Urinary bladder (tissue), 4 donors: Measurements from ENCODE around the gene ZNF793. TPM values are rescaled to one million over a fixed set of nuclear protein-coding genes. Genes with fewer than 3 reads are reported as not detected.

ENCODE experiments used
- DNase-seq: peaks from one replicate; pipeline ENCODE4 v3.0.0-alpha.2; 2015; ENCODE audit errors: extremely low spot score
- H3K27ac ChIP-seq: one replicate; pipeline ENCODE4 v1.5.1; 2013; ENCODE audit warnings: low read depth, mild to moderate bottlenecking, moderate library complexity
- H3K36me3 ChIP-seq: one replicate; pipeline ENCODE4 v1.6.1; 2013; ENCODE audit warnings: mild to moderate bottlenecking, moderate library complexity; ENCODE audit not compliant: insufficient read depth
- H3K4me1 ChIP-seq: one replicate; pipeline ENCODE4 v1.6.1; 2013; ENCODE audit warnings: mild to moderate bottlenecking, moderate library complexity; ENCODE audit not compliant: insufficient read depth
- H3K4me3 ChIP-seq: one replicate; pipeline ENCODE4 v1.5.1; 2013; ENCODE audit warnings: low read depth, low read length
- WGBS: extraction: QIAGEN DNeasy Blood & Tissue Kit; methylation state at CpG from one replicate; pipeline ENCODE4 v1.1.7; 2013; 5-methylcytosine and 5-hydroxymethylcytosine counted together
- polyA plus RNA-seq: library from polyadenylated mRNA; stranded (reverse); fragments of 200-250 nt; gene quantifications from one replicate; pipeline ENCODE4 v1.2.3, GENCODE V29; 2013
- total RNA-seq: library from RNA; depleted of rRNA; stranded (reverse); fragments of >200 nt; gene quantifications from one replicate; pipeline ENCODE4 v1.2.3, GENCODE V29; 2014
- donor health status: healthy with polysubstance abuse.
- donor health status: healthy.

ZNF793 gene
- total RNA-seq (16.8 TPM), polyA plus RNA-seq (3.9 TPM)

GRCh38 chr19:37506387-37507166, at the start of gene ZNF793:
Gene ZNF793 (plus strand): TSS chr19:37506939. CDS start chr19:37523440, 16,501 bp downstream.
- WGBS: under 1% methylated on average over 40 of the region's 40 CpGs

GRCh38 chr19:37466277-37466797, 40.4 kb upstream of the ZNF793 start:
- WGBS: 26% methylated on average over 25 of the region's 25 CpGs
- no peaks in the 10 kb centered on the region for H3K36me3 ChIP-seq

More at GRCh38 chr19:37506387-37507166, at the start of gene ZNF793:
- H3K4me3 ChIP-seq: peak within 1 kb of the TSS; percentile 47
- H3K36me3 ChIP-seq: peaks cover 2% of the 10 kb centered on the region
- no peaks in the 10 kb centered on the region for H3K4me1 ChIP-seq
- peak within 1 kb of the TSS; percentile 47 for H3K27ac ChIP-seq
- peak; percentile 83 for DNase-seq

GRCh38 chr19:37466798-37467607, 39.7 kb upstream of the ZNF793 start, which contains the start of gene ZNF569:
Gene ZNF569 (minus strand): TSS chr19:37467444. CDS start chr19:37444921, 22,523 bp downstream.
- Histone ChIP-seq H3K36me3 (no peaks in the 10 kb centered on the region), H3K4me1 (no peaks in the 10 kb centered on the region), H3K27ac (peak within 1 kb of the TSS; percentile 53), H3K4me3 (peak within 1 kb of the TSS; percentile 69)
- WGBS: under 1% methylated on average over 62 of the region's 62 CpGs
- DNase-seq: peak; percentile 90

More at GRCh38 chr19:37466277-37466797, 40.4 kb upstream of the ZNF793 start:
- Histone ChIP-seq H3K27ac (peak overlapping the region; percentile 53), H3K4me1 (no peaks in the 10 kb centered on the region), H3K4me3 (peak overlapping the region; percentile 69)
- DNase-seq: no peak

- 33% methylated on average over 18 of the region's 18 CpGs for WGBS
- no peak overlapping the region for H3K27ac ChIP-seq
- DNase-seq: no peak
These were observed 39.1 kb upstream of the ZNF793 start for GRCh38 chr19:37467608-37468090.

DNA sequence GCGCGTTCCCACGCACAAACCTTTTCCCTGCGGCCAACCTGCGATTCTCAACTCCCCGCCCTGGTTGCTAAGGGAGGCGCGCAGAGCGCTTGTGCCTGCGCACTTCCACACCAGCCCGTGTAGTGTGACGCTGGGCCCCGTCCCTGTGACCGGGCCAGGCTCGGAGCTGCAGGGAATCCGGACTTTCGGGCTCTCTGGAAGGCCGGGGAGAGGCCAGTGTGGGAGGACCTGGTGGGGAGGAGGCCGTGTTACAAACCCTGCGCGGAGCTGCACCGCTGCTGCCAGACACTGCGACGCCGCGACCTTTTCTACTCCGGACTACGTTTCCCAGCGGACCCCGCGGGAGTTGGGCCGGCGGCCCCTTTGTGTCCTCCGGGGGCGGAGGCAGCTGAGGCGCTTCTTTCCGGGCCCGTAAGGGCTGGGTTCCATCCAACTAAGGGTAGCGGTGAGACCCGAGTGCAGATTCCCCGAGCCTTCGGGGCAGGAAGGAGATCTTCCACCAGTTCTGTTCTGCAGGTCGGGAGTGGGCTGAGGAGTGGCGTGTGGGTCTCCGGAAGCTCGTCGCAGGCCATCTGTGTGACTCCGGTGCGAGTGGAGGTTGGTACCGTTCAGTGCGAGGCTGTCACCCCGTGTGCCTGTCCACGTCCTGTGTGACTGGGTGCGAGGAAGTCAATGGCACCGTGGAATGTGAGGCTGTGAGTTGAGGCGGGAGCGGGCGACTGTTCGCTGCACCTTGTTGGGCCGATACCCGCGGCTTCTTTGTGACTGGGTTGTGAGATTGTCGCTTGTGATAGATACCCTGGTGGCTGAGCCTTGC, 37.6 kb upstream of the ZNF793 start, which contains the start of gene ZNF570:
Gene ZNF570, plus strand, starts transcription at position 396 of the 817 bp plus-strand sequence. CDS start 999 bp downstream, outside the sequence.
- peak within 1 kb of the TSS; percentile 96 for H3K27ac ChIP-seq
- H3K4me1 ChIP-seq: no peaks in the 10 kb centered on the region
- H3K36me3 ChIP-seq: no peaks in the 10 kb centered on the region
- peak; percentile 78 for DNase-seq
- 0% methylated on average over 63 of the region's 63 CpGs for WGBS
- peak within 1 kb of the TSS; percentile 54 for H3K4me3 ChIP-seq

More at GRCh38 chr19:37467608-37468090, 39.1 kb upstream of the ZNF793 start:
- H3K36me3 ChIP-seq: no peaks in the 10 kb centered on the region
- no peaks in the 10 kb centered on the region for H3K4me1 ChIP-seq
- peak overlapping the region; percentile 69 for H3K4me3 ChIP-seq

GRCh38 chr19:37470216-37470615, 36.5 kb upstream of the ZNF793 start:
- no peak overlapping the region for H3K27ac ChIP-seq
- H3K4me3 ChIP-seq: no peak overlapping the region
- H3K4me1 ChIP-seq: no peaks in the 10 kb centered on the region
- no peaks in the 10 kb centered on the region for H3K36me3 ChIP-seq
- DNase-seq: no peak
- WGBS: 73% methylated on average over 4 of the region's 4 CpGs

GRCh38 chr19:37472165-37472564, 34.6 kb upstream of the ZNF793 start:
- H3K27ac ChIP-seq: no peak overlapping the region
- WGBS: 98% methylated on average over 9 of the region's 9 CpGs
- H3K4me1 ChIP-seq: no peaks in the 10 kb centered on the region
- peaks cover 8% of the 10 kb centered on the region for H3K36me3 ChIP-seq
- no peak for DNase-seq
- no peak overlapping the region for H3K4me3 ChIP-seq

GRCh38 chr19:37484406-37485168, 22.2 kb upstream of the ZNF793 start:
- H3K4me3 ChIP-seq: no peak overlapping the region
- 98% methylated on average over 8 of the region's 8 CpGs for WGBS
- H3K4me1 ChIP-seq: no peaks in the 10 kb centered on the region
- DNase-seq: no peak
- H3K27ac ChIP-seq: no peak overlapping the region
- peaks cover 4% of the 10 kb centered on the region for H3K36me3 ChIP-seq

- Histone ChIP-seq H3K4me1 (no peaks in the 10 kb centered on the region), H3K27ac (no peak overlapping the region), H3K4me3 (no peak overlapping the region), H3K36me3 (no peaks in the 10 kb centered on the region)
- DNase-seq: no peak
- 76% methylated on average over 3 of the region's 3 CpGs for WGBS
These were observed 14.5 kb upstream of the ZNF793 start for GRCh38 chr19:37492213-37492612.

GRCh38 chr19:37505958-37506386, 767 bp upstream of the ZNF793 start:
- H3K4me1 ChIP-seq: no peaks in the 10 kb centered on the region
- peak overlapping the region; percentile 47 for H3K27ac ChIP-seq
- no peak for DNase-seq
- H3K36me3 ChIP-seq: no peaks in the 10 kb centered on the region
- peak overlapping the region; percentile 47 for H3K4me3 ChIP-seq
- 2% methylated on average over 12 of the region's 12 CpGs for WGBS

DNA sequence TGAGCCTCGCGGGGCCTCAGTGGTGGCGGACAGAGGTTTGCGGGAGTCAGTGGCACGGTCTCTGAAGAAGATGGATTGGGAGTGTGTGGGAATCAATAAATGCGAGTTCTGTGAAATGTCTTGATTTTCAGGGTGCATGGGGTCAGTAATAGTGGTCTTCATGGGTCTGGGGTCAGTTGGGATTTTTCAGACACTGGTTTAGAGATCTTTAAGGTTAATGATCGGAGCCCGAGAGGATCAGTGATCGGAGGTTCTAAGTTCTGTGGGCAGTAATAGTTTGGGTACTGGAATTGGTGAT, 377 bp downstream of the ZNF793 start:
- Histone ChIP-seq H3K4me3 (peak overlapping the region; percentile 47), H3K4me1 (no peaks in the 10 kb centered on the region), H3K36me3 (peaks cover 5% of the 10 kb centered on the region), H3K27ac (no peak overlapping the region)
- WGBS: 2% methylated on average over 9 of the region's 9 CpGs
- no peak for DNase-seq

DNA sequence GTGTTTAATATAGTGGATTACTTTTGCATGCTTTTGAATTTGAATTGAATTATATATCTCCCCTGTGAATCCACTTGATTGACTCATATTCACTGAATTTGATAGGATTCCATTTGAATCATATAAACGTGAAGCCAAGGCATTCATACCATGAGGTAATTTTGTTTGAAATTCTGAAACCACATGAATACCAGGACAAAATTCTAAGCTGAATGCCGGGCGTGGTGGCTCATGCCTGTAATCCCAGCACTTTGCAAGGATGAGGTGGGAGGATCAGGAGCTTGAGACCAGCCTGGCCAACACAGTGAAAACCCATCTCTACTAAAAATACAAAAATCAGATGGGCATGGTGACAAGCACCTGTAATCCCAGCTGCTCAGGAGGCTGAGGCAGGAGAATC, 4.4 kb downstream of the ZNF793 start:
- Histone ChIP-seq H3K36me3 (peaks cover 5% of the 10 kb centered on the region), H3K4me3 (no peak overlapping the region), H3K27ac (no peak overlapping the region), H3K4me1 (no peaks in the 10 kb centered on the region)
- 96% methylated on average over 3 of the region's 3 CpGs for WGBS
- DNase-seq: no peak
